ENCODE data around the gene PDE7B.

DNA sequence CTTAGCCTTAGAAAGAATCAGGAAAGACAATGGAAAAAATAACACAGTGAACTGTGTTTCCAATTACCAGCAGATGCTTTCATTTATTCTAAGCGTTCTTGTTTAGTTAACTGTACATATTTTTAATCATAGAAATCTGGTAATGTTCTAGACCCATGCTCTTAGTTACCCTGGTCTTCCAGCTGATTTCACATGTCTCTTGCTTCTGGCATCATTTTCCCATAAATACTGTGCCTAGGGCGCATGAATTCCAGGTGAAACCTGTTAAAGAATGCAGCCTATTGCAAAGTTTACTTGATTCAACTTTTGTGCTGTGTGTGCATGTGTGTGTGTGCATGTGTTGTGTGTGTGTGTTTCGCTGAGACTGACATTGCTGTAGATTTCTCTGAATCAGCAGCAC is 178.6 kb downstream of the PDE7B start:
- TF ChIP-seq POLR2AphosphoS5 (IDR thresholded peaks at IDR 0.05) (no peak), CTCF (IDR thresholded peaks at IDR 0.05) (no peak), POLR2A (IDR thresholded peaks at IDR 0.05; ENCODE audit: low read depth) (no peak), EP300 (IDR thresholded peaks at IDR 0.05) (no peak)
